GM23248 (cell line): Measurements from ENCODE around the gene FBXO27.

Experiments
- EZH2 ChIP-seq: fragments of 200-600 bp; sonication (generic); IDR thresholded peaks from 2 replicates; pipeline ENCODE4 v1.6.1; 2018; ENCODE audit warnings: antibody characterized with exemption, mild to moderate bottlenecking; ENCODE audit not compliant: insufficient read depth, poor library complexity, severe bottlenecking
- EZH2phosphoT487 ChIP-seq: fragments of 200-600 bp; sonication (generic); IDR thresholded peaks from 2 replicates; pipeline ENCODE4 v1.6.1; 2018; ENCODE audit warnings: antibody characterized with exemption, moderate library complexity, mild to moderate bottlenecking, low read depth; ENCODE audit not compliant: insufficient read depth

GRCh38 chr19:38979812-38980211 lies 52.5 kb downstream of the FBXO27 start:
- TF ChIP-seq EZH2 = no peak
- TF ChIP-seq EZH2phosphoT487 = no peak
